Stomach (tissue), 4 donors: ENCODE results near the gene RUFY1.

Experiments used
- EP300 ChIP-seq: sonication (generic); formaldehyde crosslinking; IDR thresholded peaks from one replicate; pipeline ENCODE4 v1.6.1; 2017; ENCODE audit warnings: antibody characterized with exemption
- TF ChIP-seq, protein P1 (sequence below), 7 experiments: fragments of 450-650 bp in 4 of 7; fragments of 200-600 bp in 3 of 7; sonication (generic) in 3 of 7; IDR thresholded peaks; one replicate each; pipeline ENCODE4 v1.5.1; 2016 to 2019; ENCODE audit warnings: antibody characterized with exemption in 7 of 7, control low read depth in 2 of 7, mild to moderate bottlenecking in 1 of 7

DNA sequence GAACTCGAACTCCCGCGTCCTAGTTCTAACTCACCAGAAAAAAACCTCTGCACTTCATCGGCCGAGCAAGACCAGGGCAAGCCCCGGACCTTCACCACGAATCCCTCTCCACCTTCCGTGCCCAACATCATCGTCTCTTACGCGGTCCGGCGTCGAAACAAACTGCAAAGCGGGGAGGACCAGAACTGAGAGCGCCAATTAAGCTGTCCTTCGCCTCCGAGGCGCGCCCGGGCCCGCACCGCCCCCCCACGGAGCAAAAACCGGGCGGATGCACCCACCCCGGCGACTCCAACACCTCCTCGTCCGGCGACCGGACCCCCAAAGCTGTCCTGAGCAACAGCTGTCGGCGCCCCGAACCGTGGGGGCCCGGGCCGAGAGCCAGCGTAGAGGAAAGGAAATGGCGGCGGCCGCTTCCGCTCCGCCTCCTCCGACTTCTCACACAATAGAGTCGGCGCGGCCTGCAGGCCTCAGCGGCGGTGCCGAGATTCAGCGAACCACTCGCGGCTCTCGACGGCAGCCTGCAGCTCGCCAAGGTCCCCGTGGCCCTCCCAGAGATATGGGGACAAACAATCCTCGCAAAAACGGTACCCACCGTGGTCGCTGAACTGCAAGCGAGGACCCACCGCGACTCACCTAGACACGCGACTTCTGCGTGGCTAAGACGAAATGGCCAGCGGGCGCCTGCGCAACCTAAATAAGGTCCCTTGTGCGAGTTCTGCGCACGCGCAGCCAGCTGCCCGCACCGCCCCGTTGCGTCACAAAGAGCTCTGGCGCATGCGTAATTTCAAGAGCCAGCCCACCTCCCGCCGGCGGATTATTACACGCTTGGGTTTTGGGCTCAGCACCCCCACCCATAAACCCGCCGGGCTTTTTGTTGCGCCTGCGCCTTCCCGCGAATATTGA, 72.9 kb downstream of the RUFY1 start, which contains the start of gene HNRNPH1:
- TF ChIP-seq, protein P1, sequence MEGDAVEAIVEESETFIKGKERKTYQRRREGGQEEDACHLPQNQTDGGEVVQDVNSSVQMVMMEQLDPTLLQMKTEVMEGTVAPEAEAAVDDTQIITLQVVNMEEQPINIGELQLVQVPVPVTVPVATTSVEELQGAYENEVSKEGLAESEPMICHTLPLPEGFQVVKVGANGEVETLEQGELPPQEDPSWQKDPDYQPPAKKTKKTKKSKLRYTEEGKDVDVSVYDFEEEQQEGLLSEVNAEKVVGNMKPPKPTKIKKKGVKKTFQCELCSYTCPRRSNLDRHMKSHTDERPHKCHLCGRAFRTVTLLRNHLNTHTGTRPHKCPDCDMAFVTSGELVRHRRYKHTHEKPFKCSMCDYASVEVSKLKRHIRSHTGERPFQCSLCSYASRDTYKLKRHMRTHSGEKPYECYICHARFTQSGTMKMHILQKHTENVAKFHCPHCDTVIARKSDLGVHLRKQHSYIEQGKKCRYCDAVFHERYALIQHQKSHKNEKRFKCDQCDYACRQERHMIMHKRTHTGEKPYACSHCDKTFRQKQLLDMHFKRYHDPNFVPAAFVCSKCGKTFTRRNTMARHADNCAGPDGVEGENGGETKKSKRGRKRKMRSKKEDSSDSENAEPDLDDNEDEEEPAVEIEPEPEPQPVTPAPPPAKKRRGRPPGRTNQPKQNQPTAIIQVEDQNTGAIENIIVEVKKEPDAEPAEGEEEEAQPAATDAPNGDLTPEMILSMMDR (IDR thresholded peaks at IDR 0.05): peak in 2 of 7 experiments; percentile 14
- TF ChIP-seq EP300: no peak
